ENCODE data around the gene RTL1.

The RTL1 gene

GRCh38 chr14:100841066-100841760 lies 62.3 kb downstream of the RTL1 start:
- in situ Hi-C loops (cut with HindIII; ENCODE audit: low sequenced_read_pairs) = no loop called here

GRCh38 chr14:100840286-100841065 lies 63.0 kb downstream of the RTL1 start:
- H3K4me3 ChIP-seq (ENCODE audit: low read depth, low read length) = no peak overlapping the region
- in situ Hi-C loops (cut with HindIII; ENCODE audit: low sequenced_read_pairs) = no loop called here
- DNase-seq (ENCODE audit: low read depth) = no peak
- no peak for TF ChIP-seq CTCF (IDR thresholded peaks at IDR 0.05; ENCODE audit: low read depth, low read length, missing control alignments)

More at GRCh38 chr14:100841066-100841760, 62.3 kb downstream of the RTL1 start:
- TF ChIP-seq CTCF (IDR thresholded peaks at IDR 0.05; ENCODE audit: low read depth, low read length, missing control alignments) = no peak
- no peak overlapping the region for H3K4me3 ChIP-seq (ENCODE audit: low read depth, low read length)
- no peak for DNase-seq (ENCODE audit: low read depth)

- in situ Hi-C loops (cut with HindIII; ENCODE audit: low sequenced_read_pairs) = no loop called here
- no peak for DNase-seq (ENCODE audit: low read depth)
- H3K4me3 ChIP-seq (ENCODE audit: low read depth, low read length) = no peak overlapping the region
- no peak for TF ChIP-seq CTCF (IDR thresholded peaks at IDR 0.05; ENCODE audit: low read depth, low read length, missing control alignments)
These were observed 63.8 kb downstream of the RTL1 start for GRCh38 chr14:100839681-100840111.

GRCh38 chr14:100839315-100839585 lies 64.3 kb downstream of the RTL1 start:
- no peak for DNase-seq (ENCODE audit: low read depth)
- in situ Hi-C loops (cut with HindIII; ENCODE audit: low sequenced_read_pairs) = no loop called here
- TF ChIP-seq CTCF (IDR thresholded peaks at IDR 0.05; ENCODE audit: low read depth, low read length, missing control alignments) = no peak
- no peak overlapping the region for H3K4me3 ChIP-seq (ENCODE audit: low read depth, low read length)

GRCh38 chr14:100838493-100839314 lies 64.8 kb downstream of the RTL1 start:
- DNase-seq (ENCODE audit: low read depth) = no peak
- H3K4me3 ChIP-seq (ENCODE audit: low read depth, low read length) = no peak overlapping the region
- no peak for TF ChIP-seq CTCF (IDR thresholded peaks at IDR 0.05; ENCODE audit: low read depth, low read length, missing control alignments)
- in situ Hi-C loops (cut with HindIII; ENCODE audit: low sequenced_read_pairs) = no loop called here

GRCh38 chr14:100837805-100838350 lies 65.6 kb downstream of the RTL1 start:
- no peak overlapping the region for H3K4me3 ChIP-seq (ENCODE audit: low read depth, low read length)
- in situ Hi-C loops (cut with HindIII; ENCODE audit: low sequenced_read_pairs) = no loop called here
- no peak for TF ChIP-seq CTCF (IDR thresholded peaks at IDR 0.05; ENCODE audit: low read depth, low read length, missing control alignments)
- no peak for DNase-seq (ENCODE audit: low read depth)

Measured in astrocyte of the cerebellum (primary cell).